ENCODE measurements around the gene JAG1. TPM values are rescaled to one million over a fixed set of nuclear protein-coding genes. Genes with fewer than 3 reads are reported as not detected.

JAG1 gene
- total RNA-seq, 4 donors from 2014 or later = 89.6 to 182 (median 123) TPM

DNA sequence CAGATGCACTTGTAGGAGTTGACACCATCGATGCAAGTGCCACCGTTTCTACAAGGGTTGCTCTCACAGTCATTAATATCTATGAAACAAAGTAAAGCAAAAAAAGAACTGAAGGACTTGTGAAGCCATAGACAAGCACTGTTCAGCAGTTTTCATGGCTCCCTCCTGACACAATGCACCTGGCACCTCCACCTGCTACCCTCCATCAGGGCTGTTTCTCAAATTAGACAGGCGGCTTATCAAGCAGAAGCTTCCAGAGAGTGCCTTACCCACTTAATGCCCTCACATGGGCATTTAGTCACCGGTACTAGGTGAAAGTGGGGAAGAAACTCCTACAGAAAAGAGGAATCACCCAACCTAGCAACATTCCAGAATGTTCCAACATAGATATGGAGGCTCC lies 27.8 kb downstream of the JAG1 start:
- H3K27ac ChIP-seq = peak overlapping the region; percentile 38 to 99 (median 78)
- H3K4me1 ChIP-seq = peaks cover 3 to 100% (median 59%) of the 10 kb centered on the region in 3 donors
- no peaks in the 10 kb centered on the region for H3K9me3 ChIP-seq
- H3K4me3 ChIP-seq = no peak overlapping the region
- H3K27me3 ChIP-seq = no peaks in the 10 kb centered on the region
- no peak for TF ChIP-seq POLR2A (IDR thresholded peaks at IDR 0.05)
- WGBS, 2 donors = 76 to 81% methylated on average over 2 to 4 of the region's 4 CpGs
- intact Hi-C loops (cut with DNase I) = no loop called here
- DNase-seq = no peak
- peaks cover 71 to 100% (median 92%) of the 10 kb centered on the region in 3 donors for H3K36me3 ChIP-seq

DNA sequence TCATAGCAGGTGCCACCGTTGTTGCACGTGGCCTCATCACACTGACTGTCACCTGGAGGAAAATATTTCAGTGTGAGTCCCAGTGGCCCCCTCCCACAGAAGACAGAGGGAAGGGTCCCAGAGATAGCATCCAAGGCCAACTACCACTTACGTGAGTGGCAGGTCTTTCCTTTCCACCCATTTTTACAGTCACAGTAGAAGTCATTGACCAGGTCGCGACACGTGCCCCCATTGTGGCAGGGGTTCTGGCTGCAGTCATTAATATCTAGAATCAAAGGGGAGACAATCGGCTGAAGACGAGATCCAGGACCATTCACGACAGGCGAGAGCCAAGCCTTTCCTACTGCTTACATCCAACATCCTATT lies 28.6 kb downstream of the JAG1 start:
- no peak for DNase-seq

DNA sequence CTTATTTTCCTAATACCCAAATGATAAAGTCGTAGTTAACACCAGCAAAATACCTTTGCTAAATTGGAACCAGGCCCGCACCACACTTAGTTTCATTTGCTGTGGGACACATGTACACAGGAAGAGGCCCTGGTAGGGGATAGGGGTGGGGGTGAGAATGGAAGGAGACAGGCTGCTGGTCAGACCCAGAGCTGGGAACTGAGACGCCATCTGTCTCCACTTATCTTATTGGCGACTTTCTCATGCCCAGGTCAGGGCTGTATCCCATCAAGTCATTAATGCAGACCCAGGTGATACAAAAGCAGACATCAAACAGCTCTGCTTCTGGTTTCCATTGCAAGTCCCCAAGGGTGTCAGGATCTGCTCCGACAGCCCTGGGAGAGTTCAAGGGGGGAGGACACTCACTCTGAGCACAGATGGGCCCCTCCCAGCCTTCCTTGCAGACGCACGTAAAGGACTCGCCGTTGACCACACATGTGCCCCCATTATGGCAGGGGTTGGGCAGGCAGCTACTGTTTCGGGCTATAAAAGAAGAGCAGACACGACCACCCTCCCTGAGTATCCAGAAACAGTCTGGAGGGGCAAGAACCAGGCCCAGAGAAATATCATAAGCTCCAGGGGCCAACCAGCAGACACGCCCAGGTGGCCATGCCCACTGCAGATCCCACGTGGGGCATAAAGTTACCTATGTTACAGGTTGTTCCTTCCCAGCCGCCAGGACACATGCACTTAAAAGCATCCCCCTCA lies 29.2 kb downstream of the JAG1 start:
- no peak for DNase-seq

More for the DNA sequence above, 28.6 kb downstream of the JAG1 start:
- Histone ChIP-seq H3K9me3 (no peaks in the 10 kb centered on the region), H3K36me3 (peaks cover 76 to 100% (median 93%) of the 10 kb centered on the region in 3 donors), H3K4me3 (no peak overlapping the region), H3K27me3 (no peaks in the 10 kb centered on the region), H3K4me1 (peaks cover 7 to 100% (median 59%) of the 10 kb centered on the region in 3 donors), H3K27ac (peak overlapping the region; percentile 11 to 99 (median 86))
- 83 to 84% methylated on average over 6 to 7 of the region's 10 CpGs for WGBS, 2 donors
- TF ChIP-seq, protein P1, sequence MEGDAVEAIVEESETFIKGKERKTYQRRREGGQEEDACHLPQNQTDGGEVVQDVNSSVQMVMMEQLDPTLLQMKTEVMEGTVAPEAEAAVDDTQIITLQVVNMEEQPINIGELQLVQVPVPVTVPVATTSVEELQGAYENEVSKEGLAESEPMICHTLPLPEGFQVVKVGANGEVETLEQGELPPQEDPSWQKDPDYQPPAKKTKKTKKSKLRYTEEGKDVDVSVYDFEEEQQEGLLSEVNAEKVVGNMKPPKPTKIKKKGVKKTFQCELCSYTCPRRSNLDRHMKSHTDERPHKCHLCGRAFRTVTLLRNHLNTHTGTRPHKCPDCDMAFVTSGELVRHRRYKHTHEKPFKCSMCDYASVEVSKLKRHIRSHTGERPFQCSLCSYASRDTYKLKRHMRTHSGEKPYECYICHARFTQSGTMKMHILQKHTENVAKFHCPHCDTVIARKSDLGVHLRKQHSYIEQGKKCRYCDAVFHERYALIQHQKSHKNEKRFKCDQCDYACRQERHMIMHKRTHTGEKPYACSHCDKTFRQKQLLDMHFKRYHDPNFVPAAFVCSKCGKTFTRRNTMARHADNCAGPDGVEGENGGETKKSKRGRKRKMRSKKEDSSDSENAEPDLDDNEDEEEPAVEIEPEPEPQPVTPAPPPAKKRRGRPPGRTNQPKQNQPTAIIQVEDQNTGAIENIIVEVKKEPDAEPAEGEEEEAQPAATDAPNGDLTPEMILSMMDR (IDR thresholded peaks at IDR 0.05) = no peak
- no peak for TF ChIP-seq POLR2A (IDR thresholded peaks at IDR 0.05)
- intact Hi-C loops (cut with DNase I) = no loop called here

DNA sequence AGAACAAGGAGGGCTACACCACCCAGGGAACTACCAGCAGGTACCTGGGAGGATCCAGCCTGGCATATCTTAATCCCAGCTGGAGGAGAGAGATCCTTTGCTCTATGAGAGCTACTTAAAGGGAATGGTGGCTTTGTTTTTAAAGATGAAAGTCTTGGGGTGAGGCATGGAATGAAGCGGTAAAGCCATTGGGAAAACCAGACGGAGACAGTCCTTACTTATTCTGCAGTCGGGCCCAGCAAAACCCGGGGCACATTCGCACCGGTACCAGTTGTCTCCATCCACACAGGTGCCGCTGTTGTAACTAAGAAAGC lies 30.3 kb downstream of the JAG1 start:
- H3K4me3 ChIP-seq = no peak overlapping the region
- TF ChIP-seq, protein P1 (IDR thresholded peaks at IDR 0.05) = no peak
- TF ChIP-seq POLR2A (IDR thresholded peaks at IDR 0.05) = no peak
- H3K27ac ChIP-seq = peak overlapping the region; percentile 24 to 99 (median 86)
- H3K27me3 ChIP-seq = no peaks in the 10 kb centered on the region
- no peak for DNase-seq
- H3K4me1 ChIP-seq = peaks cover 16 to 100% (median 67%) of the 10 kb centered on the region in 3 donors
- 78% methylated on average over 6 of the region's 7 CpGs; no CpG with 5 or more reads in 1 of the 2 donors for WGBS, 2 donors
- H3K9me3 ChIP-seq = no peaks in the 10 kb centered on the region
- peaks cover 81 to 100% (median 81%) of the 10 kb centered on the region in 3 donors for H3K36me3 ChIP-seq
- intact Hi-C loops (cut with DNase I) = no loop called here

More for the DNA sequence above, 29.2 kb downstream of the JAG1 start:
- Histone ChIP-seq H3K36me3 (peaks cover 76 to 100% (median 91%) of the 10 kb centered on the region in 3 donors), H3K4me1 (peaks cover 10 to 100% (median 60%) of the 10 kb centered on the region in 3 donors), H3K27me3 (no peaks in the 10 kb centered on the region), H3K9me3 (no peaks in the 10 kb centered on the region), H3K27ac (peak overlapping the region; percentile 11 to 99 (median 86)), H3K4me3 (no peak overlapping the region)
- 56 to 64% methylated on average over 7 to 9 of the region's 14 CpGs for WGBS, 2 donors
- TF ChIP-seq POLR2A (IDR thresholded peaks at IDR 0.05) = no peak
- TF ChIP-seq, protein P1 (IDR thresholded peaks at IDR 0.05) = no peak
- intact Hi-C loops (cut with DNase I) = no loop called here

DNA sequence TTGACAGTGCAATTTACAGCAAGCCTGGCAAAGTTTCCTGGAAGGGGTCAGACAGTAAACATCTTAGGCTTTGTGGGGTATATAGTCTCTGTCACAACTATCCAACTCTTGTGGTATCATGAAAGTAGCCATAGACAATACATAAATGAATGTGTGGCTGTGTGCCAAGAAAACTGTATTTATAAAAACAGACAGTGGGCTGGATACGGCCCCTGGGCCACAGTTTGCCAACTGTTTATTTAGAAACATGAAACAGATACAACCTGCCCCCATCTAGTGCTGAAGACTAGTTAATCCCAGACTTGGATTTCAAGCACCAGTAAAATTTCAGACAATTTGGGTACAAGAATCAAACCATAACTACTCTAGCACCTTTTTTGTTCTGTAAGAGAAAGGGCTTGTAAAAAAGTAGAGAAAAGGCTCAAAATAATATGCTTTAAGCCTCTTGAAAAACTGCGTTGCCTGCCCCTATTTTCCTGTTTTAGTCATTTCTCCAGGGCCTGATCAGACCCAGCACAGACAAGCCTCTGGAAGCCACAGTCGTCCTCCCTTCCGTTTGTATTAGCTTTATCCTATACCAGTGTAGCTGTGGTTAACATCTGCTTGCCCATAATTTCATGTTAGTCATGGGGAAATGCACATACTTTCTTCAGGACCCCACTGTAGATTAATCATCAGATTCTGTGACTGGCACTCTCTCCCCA lies 30.8 kb downstream of the JAG1 start:
- TF ChIP-seq POLR2A (IDR thresholded peaks at IDR 0.05) = no peak
- peaks cover 75 to 100% (median 77%) of the 10 kb centered on the region in 3 donors for H3K36me3 ChIP-seq
- no peak for DNase-seq
- no peak overlapping the region for H3K4me3 ChIP-seq
- H3K4me1 ChIP-seq = peaks cover 21 to 100% (median 70%) of the 10 kb centered on the region in 3 donors
- H3K27me3 ChIP-seq = no peaks in the 10 kb centered on the region
- WGBS, 2 donors = 20% methylated on average over 4 of the region's 4 CpGs
- intact Hi-C loops (cut with DNase I) = no loop called here
- peak overlapping the region; percentile 24 to 99 (median 86) for H3K27ac ChIP-seq
- H3K9me3 ChIP-seq = no peaks in the 10 kb centered on the region

DNA sequence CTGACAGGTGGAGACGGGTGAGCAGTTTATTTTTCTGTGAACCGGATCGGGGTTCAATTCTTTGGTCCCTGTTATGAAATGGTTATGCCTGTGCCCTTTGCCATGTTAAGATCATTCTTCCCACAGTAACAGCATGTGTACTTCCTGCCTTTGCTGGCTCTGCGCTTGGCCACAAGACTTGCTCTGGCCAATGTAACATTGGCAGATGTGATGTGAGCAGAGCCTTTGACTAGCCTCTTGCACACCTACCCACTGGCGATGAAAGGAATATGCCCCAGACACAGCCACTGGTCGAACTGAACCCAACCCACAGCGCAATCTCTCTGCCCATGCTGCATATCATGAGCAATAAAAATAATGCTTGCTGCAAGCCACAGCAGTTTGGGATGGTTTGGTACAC lies 31.9 kb downstream of the JAG1 start:
- TF ChIP-seq, protein P1 (IDR thresholded peaks at IDR 0.05) = no peak
- no peak for TF ChIP-seq POLR2A (IDR thresholded peaks at IDR 0.05)
- H3K36me3 ChIP-seq = peaks cover 64 to 94% (median 65%) of the 10 kb centered on the region in 3 donors
- intact Hi-C loops (cut with DNase I) = no loop called here
- 60 to 81% methylated on average over 6 of the region's 7 CpGs for WGBS, 2 donors
- peak overlapping the region; percentile 65 to 99 (median 86) for H3K27ac ChIP-seq
- no peak overlapping the region for H3K4me3 ChIP-seq
- H3K4me1 ChIP-seq = peaks cover 33 to 100% (median 70%) of the 10 kb centered on the region in 3 donors
- H3K27me3 ChIP-seq = no peaks in the 10 kb centered on the region
- H3K9me3 ChIP-seq = no peaks in the 10 kb centered on the region
- no peak for DNase-seq
